ENCODE results near the gene GJB3. TPM values are rescaled to one million over a fixed set of nuclear protein-coding genes. Genes with fewer than 3 reads are reported as not detected.

GJB3 gene
- polyA plus RNA-seq, 3 donors: not detected

DNA sequence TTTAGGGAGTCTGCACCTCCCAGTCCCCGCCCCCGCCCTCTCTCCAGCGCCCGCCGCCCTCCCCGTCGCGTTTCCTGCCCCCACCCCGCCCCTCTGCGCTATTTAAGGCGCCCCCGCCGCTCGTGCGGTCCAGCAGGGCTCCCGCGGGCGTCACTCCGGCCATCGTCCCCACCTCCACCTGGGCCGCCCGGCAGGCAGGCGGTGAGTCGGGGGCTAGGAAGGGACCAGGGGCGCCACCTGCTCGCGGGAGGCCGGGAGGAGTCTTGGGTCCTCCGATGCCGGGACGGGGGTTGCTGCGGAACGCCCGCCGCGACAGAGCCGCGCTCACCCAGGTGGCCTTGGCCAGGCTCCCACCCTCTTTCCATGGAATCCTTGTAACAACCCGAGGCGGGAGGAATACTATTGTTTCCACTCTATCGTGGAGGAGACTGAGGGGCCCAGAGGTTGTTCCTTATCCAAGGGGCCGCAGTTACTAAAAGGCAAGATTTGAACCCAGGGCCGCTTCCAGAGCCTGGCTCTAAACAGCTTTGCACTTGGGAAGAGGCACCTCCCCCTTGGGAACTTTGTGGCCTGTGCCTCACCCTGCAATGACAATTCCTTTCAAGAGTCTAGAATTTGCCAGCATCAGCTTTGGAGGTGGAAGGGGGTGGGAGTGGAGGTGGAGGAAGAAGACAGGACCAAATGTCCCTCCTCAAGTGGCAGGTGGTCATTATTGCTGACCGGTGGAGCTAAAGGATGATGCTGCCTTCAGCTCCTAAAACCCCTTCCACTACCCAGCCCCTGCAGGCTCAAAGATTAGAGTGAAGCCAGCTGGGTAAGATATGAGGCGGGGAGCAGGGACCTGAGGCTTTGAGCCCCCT, 12.1 kb downstream of the GJB3 start, which contains the start of gene GJA4:
Gene GJA4 (plus strand): TSS at position 132 of the 860 bp plus-strand sequence. CDS start 1,215 bp downstream, outside the sequence.
- H3K27me3 Mint-ChIP-seq (ENCODE audit: low read depth in 3 of 3): peaks cover 24 to 34% (median 26%) of the 10 kb centered on the region in 3 donors
- TF ChIP-seq, protein P1, sequence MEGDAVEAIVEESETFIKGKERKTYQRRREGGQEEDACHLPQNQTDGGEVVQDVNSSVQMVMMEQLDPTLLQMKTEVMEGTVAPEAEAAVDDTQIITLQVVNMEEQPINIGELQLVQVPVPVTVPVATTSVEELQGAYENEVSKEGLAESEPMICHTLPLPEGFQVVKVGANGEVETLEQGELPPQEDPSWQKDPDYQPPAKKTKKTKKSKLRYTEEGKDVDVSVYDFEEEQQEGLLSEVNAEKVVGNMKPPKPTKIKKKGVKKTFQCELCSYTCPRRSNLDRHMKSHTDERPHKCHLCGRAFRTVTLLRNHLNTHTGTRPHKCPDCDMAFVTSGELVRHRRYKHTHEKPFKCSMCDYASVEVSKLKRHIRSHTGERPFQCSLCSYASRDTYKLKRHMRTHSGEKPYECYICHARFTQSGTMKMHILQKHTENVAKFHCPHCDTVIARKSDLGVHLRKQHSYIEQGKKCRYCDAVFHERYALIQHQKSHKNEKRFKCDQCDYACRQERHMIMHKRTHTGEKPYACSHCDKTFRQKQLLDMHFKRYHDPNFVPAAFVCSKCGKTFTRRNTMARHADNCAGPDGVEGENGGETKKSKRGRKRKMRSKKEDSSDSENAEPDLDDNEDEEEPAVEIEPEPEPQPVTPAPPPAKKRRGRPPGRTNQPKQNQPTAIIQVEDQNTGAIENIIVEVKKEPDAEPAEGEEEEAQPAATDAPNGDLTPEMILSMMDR (IDR thresholded peaks at IDR 0.05): no peak
- WGBS (ENCODE audit: insufficient coverage): 5% methylated on average over 26 of the region's 45 CpGs
- H3K4me3 Mint-ChIP-seq: peak within 1 kb of the TSS in 1 of 2 donors; percentile 65
- no peak for DNase-seq
- Histone ChIP-seq H3K36me3 (replicated peaks in 1 of 2; ENCODE audit: control insufficient read depth in 1 of 2, insufficient read depth in 2 of 2, low read length in 2 of 2) (no peaks in the 10 kb centered on the region), H3K4me1 (ENCODE audit: control insufficient read depth in 1 of 2, insufficient read depth in 2 of 2, low read length in 2 of 2) (no peaks in the 10 kb centered on the region), H4K20me1 (ENCODE audit: insufficient read depth, low read length) (no peaks in the 10 kb centered on the region), H3K79me2 (ENCODE audit: insufficient read depth, low read length) (no peaks in the 10 kb centered on the region), H3K9me3 (replicated peaks in 1 of 2; ENCODE audit: control insufficient read depth in 1 of 2, insufficient read depth in 1 of 2, low read length in 2 of 2) (no peaks in the 10 kb centered on the region), H3K4me3 (replicated peaks in 1 of 3; ENCODE audit: low read depth in 2 of 3, low read length in 3 of 3) (no peak within 1 kb of the TSS), H3K4me2 (replicated peaks; ENCODE audit: extremely low read depth, low read length, poor library complexity, severe bottlenecking) (no peak within 1 kb of the TSS), H3K27ac (ENCODE audit: low read depth in 1 of 2, low read length in 2 of 2) (no peak within 1 kb of the TSS), H2AFZ (ENCODE audit: insufficient read depth, low read depth, low read length, poor library complexity, severe bottlenecking) (no peak within 1 kb of the TSS), H3K27me3 (ENCODE audit: control insufficient read depth in 2 of 2, insufficient read depth in 2 of 2, low read length in 2 of 2) (peaks cover 8 to 22% of the 10 kb centered on the region in 2 donors), H3K9ac (ENCODE audit: insufficient read depth, low read length, poor library complexity, severe bottlenecking) (no peak within 1 kb of the TSS)
- intact Hi-C loops (cut with micrococcal nuclease): no loop called here
- no peak within 1 kb of the TSS for H3K27ac Mint-ChIP-seq
- H3K4me1 Mint-ChIP-seq: no peaks in the 10 kb centered on the region
- peaks cover 0 to 10% (median 8%) of the 10 kb centered on the region in 7 donors for H3K9me3 Mint-ChIP-seq
- H3K36me3 Mint-ChIP-seq: no peaks in the 10 kb centered on the region

DNA sequence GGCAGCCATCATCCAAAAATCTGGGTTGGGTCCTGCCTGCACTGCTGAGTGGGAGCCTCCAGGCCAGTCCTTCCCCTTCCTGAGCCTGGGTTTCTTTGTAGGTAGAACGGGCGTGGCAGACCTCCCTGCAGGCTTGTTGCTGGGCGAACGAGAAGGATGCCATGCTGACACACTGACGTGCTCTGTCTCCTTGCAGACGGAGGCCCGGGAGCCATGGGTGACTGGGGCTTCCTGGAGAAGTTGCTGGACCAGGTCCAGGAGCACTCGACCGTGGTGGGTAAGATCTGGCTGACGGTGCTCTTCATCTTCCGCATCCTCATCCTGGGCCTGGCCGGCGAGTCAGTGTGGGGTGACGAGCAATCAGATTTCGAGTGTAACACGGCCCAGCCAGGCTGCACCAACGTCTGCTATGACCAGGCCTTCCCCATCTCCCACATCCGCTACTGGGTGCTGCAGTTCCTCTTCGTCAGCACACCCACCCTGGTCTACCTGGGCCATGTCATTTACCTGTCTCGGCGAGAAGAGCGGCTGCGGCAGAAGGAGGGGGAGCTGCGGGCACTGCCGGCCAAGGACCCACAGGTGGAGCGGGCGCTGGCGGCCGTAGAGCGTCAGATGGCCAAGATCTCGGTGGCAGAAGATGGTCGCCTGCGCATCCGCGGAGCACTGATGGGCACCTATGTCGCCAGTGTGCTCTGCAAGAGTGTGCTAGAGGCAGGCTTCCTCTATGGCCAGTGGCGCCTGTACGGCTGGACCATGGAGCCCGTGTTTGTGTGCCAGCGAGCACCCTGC, 13.2 kb downstream of the GJB3 start:
- H3K27me3 ChIP-seq (ENCODE audit: control insufficient read depth in 2 of 2, insufficient read depth in 2 of 2, low read length in 2 of 2): peaks cover 8 to 22% of the 10 kb centered on the region in 2 donors
- Mint-ChIP-seq H3K27ac (peak overlapping the region in 1 of 7 donors; percentile 19), H3K9me3 (peaks cover 0 to 10% (median 7%) of the 10 kb centered on the region in 7 donors), H3K36me3 (no peaks in the 10 kb centered on the region), H3K4me1 (no peaks in the 10 kb centered on the region), H3K4me3 (peak overlapping the region in 1 of 2 donors; percentile 49), H3K27me3 (ENCODE audit: low read depth in 3 of 3) (peaks cover 21 to 34% (median 26%) of the 10 kb centered on the region in 3 donors)
- H3K79me2 ChIP-seq (ENCODE audit: insufficient read depth, low read length): no peaks in the 10 kb centered on the region
- no peaks in the 10 kb centered on the region for H4K20me1 ChIP-seq (ENCODE audit: insufficient read depth, low read length)
- TF ChIP-seq, protein P1 (IDR thresholded peaks at IDR 0.05): no peak
- no peak overlapping the region for H3K9ac ChIP-seq (ENCODE audit: insufficient read depth, low read length, poor library complexity, severe bottlenecking)
- H2AFZ ChIP-seq (ENCODE audit: insufficient read depth, low read depth, low read length, poor library complexity, severe bottlenecking): no peak overlapping the region
- no peaks in the 10 kb centered on the region for H3K9me3 ChIP-seq (replicated peaks in 1 of 2; ENCODE audit: control insufficient read depth in 1 of 2, insufficient read depth in 1 of 2, low read length in 2 of 2)
- no peak for DNase-seq
- no peak overlapping the region for H3K4me3 ChIP-seq (replicated peaks in 1 of 3; ENCODE audit: low read depth in 2 of 3, low read length in 3 of 3)
- H3K4me1 ChIP-seq (ENCODE audit: control insufficient read depth in 1 of 2, insufficient read depth in 2 of 2, low read length in 2 of 2): no peaks in the 10 kb centered on the region
- no peaks in the 10 kb centered on the region for H3K36me3 ChIP-seq (replicated peaks in 1 of 2; ENCODE audit: control insufficient read depth in 1 of 2, insufficient read depth in 2 of 2, low read length in 2 of 2)
- H3K27ac ChIP-seq (ENCODE audit: low read depth in 1 of 2, low read length in 2 of 2): no peak overlapping the region
- intact Hi-C loops (cut with micrococcal nuclease): no loop called here
- H3K4me2 ChIP-seq (replicated peaks; ENCODE audit: extremely low read depth, low read length, poor library complexity, severe bottlenecking): no peak overlapping the region
- 92% methylated on average over 35 of the region's 40 CpGs for WGBS (ENCODE audit: insufficient coverage)
